Activated T-cell treated with anti-CD3 and anti-CD28 coated beads for 24 hours (primary cell): ENCODE data around the gene PDE5A.
A peak's percentile ranks its signal among the peaks of the same experiment; 100 is the strongest.
"Not testable (repeated sequence)": the region's sequence is repeated elsewhere in the genome, so short reads cannot be mapped to it uniquely, and the experiment has no call there.

Experiments
- DNase-seq: peaks from one replicate; pipeline ENCODE4 v3.0.0-alpha.2; 2020; ENCODE audit warnings: low read depth

Gene PDE5A

GRCh38 chr4:119470021-119470736, 158.4 kb downstream of the PDE5A start:
- DNase-seq = not testable (repeated sequence)

GRCh38 chr4:119469039-119469438, 159.6 kb downstream of the PDE5A start:
- not testable (repeated sequence) for DNase-seq

DNA sequence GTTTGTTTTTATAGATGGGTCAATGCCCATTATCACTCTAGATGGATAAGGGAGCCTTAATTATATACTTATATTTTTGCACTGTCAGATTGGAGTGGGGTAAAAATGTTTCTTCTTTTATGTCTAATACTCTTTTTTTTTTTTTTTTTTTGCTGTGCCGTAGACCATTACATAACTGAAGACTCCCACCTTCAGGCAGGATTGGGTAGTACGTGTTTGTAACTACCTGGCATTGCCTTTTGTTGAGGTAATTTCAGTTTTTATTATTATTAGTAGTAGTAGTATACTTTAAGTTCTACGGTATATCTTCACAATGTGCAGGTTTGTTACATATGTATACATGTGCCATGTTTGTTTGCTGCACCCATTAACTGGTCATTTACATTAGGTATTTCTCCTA, 165.9 kb downstream of the PDE5A start:
- DNase-seq = not testable (repeated sequence)

DNA sequence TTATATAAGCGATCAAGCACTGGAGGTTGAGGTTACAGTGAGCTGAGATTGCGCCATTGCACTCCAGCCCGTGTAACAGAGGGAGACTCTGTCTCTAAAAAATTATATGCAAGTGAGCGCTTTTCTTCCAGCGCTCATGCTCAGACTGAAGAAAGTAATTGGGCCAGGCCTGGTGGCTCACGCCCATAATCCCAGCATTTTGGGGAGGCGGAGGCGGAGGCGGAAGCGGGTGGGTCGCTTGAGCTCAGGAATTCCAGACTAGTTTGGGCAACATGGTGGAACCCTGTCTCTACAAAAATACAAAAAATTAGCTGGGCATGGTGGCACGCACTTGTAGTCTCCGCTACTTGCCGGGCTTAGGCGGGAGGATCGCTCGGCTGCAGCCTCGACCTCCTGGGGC, 172.9 kb downstream of the PDE5A start:
- not testable (repeated sequence) for DNase-seq

DNA sequence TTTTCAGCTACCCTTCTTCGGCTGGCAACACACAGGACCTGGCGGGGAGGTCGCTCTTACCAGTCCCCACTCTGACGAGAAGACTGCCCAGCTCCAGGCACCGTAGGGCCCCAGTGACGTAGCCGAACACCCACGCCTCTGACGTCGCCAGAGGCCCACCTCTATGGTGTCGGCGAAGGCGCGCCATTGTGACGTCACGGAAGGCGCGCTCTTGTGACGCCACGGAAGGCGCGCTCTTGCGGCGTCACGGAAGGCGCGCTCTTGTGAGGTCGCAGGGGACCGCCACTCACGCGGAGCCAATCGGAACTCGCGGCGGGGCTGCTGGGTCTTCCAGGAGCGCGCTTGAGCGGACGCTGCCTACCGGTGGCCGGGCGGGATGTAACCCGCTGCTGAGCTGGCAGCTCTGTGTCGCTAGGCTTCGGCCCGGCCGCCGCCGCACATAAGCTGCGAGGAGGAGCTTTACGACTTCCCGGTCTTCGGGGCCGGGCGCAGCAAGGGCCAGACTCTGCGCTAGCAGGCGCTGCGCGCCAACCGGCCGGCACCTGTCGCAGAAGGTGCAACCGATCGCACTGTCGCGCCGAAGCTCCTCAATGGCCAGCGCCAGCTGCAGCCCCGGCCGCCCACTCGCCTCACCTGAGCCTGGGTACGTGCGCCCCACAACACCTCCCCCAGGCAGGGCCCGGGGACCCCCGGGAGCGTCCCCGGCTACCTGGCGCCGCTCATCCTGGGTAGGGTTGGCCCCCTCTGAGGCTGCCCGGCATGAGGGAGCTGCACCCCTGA, 173.9 kb downstream of the PDE5A start:
- DNase-seq = peak; percentile 97

DNA sequence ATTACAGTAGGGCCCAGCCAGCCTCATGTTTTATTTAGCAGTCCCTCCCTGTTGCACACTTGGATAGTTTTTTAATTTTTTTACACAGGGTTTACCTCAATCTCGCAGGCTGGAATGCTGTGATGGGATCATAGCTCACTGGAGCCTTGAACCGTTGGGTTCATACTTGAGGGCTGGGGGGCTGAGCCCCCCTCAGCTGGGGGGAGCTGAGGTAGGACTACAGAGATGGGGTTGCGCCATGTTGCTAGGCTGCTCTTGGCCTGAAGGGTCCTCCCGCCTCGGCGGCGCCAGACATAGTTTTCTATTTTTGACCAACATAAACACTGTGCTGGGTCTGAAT, 174.5 kb downstream of the PDE5A start:
- not testable (repeated sequence) for DNase-seq

DNA sequence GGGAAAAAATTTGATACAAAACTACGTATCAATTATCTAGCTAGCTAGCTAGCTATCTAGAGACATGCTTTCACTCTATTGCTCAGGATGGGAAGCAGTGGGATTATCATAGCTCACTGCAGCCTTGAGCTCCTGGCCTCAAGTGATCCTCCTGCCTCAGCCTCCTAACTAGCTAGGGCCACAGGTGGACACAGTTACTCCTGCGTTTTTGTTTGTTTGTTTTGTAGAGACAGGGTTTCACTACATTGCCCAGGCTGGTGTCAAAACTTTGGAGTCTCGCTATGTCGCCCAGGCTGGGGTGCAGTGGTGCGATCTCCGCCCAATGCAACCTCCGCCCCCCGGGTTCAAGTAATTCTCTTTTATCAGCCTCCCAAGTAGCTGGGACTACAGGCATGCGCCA, 175.3 kb downstream of the PDE5A start:
- not testable (repeated sequence) for DNase-seq

DNA sequence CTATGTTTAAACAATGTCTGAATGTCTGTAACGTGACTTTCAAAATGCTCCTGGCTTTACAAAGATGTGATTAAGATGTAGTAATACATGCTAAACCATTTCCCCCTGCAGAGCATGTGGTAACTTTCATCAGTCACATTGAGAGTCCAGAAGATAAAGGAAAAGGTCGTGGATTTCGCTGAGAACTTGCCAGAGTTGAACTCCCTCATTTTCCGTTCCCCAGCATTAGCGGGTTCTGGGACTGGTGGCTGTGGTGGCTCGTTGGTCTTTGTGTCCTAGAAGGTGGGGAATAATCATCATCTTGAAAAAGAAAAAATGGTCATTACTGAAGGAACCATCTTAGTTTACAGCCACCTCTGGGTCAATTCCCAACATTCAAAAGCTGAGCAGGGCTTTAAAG, 178.8 kb downstream of the PDE5A start:
- DNase-seq = not testable (repeated sequence)
